HG02678 (cell line): ENCODE measurements around the gene NLRC4.
"Not testable (repeated sequence)": the region's sequence is repeated elsewhere in the genome, so short reads cannot be mapped to it uniquely, and the experiment has no call there.

Source experiments
- ATAC-seq: cut with Tn5 transposase; IDR thresholded peaks from one replicate; pipeline ENCODE4 v1.9.1; 2021; ENCODE audit warnings: mild to moderate bottlenecking, moderate library complexity; ENCODE audit not compliant: unreplicated experiment

The NLRC4 gene, protein sequence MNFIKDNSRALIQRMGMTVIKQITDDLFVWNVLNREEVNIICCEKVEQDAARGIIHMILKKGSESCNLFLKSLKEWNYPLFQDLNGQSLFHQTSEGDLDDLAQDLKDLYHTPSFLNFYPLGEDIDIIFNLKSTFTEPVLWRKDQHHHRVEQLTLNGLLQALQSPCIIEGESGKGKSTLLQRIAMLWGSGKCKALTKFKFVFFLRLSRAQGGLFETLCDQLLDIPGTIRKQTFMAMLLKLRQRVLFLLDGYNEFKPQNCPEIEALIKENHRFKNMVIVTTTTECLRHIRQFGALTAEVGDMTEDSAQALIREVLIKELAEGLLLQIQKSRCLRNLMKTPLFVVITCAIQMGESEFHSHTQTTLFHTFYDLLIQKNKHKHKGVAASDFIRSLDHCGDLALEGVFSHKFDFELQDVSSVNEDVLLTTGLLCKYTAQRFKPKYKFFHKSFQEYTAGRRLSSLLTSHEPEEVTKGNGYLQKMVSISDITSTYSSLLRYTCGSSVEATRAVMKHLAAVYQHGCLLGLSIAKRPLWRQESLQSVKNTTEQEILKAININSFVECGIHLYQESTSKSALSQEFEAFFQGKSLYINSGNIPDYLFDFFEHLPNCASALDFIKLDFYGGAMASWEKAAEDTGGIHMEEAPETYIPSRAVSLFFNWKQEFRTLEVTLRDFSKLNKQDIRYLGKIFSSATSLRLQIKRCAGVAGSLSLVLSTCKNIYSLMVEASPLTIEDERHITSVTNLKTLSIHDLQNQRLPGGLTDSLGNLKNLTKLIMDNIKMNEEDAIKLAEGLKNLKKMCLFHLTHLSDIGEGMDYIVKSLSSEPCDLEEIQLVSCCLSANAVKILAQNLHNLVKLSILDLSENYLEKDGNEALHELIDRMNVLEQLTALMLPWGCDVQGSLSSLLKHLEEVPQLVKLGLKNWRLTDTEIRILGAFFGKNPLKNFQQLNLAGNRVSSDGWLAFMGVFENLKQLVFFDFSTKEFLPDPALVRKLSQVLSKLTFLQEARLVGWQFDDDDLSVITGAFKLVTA

DNA sequence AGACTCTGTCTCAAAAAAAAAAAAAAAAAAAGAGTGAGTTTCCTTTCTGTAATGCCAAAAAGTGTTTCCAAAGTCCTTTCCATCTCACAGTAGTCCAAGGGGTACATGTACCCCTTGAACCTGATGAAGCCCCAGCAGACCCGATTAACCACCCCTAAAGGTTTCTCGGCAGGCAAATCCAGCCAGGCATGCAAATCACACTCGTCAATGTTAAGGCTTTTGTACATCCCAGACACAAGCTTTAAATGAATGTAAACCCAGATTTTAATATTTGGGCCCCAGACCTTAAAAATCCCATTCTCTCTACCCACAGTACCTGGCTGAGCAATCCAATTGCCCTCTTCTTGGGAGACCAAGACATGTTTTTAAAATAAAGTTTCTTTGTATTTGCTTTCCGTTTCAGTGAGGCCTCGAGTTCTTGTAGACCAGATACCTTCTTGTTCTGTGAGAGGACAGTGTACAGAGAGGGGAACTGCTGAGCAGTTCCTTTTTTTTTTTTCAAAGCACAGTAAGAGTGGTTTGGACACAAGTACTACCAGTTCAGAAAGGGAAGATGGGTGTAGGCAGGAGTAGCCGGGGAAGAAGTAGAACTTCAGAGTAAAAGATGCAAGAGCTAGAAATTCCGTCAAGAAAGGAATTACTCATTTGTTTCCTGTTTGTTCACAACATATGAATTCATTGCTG, at the start of gene NLRC4:
NLRC4 (minus strand) TSS at position 465 of the 684 bp plus-strand sequence. CDS start 8,111 bp downstream, outside the sequence.
- peak; percentile 91 for ATAC-seq

DNA sequence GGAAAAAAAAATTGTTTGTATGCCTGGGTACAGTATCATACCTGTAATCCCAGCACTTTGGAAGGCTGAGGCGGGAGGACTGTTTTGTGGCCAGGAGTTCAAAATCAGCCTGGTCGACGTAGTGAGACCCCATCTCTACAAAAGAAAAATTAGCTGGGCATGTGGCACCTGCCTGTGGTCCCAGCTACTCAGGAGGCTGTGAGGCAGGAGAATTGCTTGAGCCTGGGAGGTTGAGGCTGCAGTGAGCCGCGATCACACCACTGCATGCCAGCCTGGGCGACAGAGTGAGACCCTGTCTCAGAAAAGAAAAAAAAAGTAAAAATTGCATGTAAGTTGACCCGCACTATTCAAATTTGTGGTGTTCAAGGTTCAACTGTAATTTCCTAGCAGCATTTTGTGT, 45.9 kb upstream of the NLRC4 start:
- no peak for ATAC-seq

DNA sequence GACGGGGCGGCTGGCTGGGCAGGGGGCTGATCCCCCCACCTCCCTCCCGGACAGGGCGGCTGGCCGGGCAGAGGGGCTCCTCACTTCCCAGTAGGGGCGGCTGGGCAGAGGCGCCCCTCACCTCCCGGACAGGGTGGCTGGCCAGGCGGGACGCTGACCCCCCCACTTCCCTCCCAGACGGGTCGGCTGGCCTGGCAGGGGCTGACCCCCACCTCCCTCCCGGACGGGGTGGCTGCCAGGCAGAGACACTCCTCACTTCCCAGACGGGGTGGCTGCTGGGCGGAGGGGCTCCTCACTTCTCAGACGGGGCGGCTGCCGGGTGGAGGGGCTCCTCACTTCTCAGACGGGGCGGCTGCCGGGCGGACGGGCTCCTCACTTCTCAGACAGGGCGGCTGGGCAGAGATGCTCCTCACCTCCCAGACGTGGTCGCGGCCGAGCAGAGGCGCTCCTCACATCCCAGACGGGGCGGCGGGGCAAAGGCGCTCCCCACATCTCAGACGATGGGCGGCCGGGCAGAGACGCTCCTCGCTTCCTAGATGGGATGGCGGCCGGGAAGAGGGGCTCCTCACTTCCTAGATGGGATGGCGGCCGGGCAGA, 29.4 kb upstream of the NLRC4 start:
- not testable (repeated sequence) for ATAC-seq

DNA sequence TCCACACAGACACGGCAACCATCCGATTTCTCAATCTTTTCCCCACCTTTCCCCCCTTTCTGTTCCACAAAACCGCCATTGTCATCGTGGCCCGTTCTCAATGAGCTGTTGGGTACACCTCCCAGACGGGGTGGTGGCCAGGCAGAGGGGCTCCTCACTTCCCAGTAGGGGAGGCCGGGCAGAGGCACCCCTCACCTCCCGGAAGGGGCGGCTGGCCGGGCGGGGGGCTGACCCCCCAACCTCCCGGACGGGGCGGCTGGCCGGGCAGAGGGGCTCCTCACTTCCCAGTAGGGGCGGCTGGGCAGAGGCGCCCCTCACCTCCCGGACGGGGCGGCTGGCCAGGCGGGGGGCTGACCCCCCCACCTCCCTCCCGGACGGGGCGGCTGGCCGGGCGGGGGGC, 28.8 kb upstream of the NLRC4 start:
- not testable (repeated sequence) for ATAC-seq

DNA sequence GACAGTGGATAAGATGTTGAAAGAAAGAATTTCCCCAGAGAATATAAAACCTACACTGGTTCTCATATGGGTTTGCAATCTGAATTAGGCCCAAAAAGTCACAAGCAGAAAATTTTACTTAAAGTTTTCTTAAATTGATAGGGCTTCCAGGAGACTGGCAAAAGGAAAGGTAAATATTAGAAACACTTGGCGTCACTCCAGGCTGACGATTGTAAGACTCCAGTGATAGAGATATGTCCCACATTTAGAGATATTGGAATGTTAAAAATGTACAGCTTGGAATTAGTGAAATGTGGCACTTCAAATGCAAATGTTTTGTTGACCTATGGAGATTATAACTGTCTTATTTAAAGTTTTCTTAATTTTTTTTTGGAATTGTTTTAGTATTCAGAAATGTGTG, 27.1 kb upstream of the NLRC4 start:
- ATAC-seq, result no peak

DNA sequence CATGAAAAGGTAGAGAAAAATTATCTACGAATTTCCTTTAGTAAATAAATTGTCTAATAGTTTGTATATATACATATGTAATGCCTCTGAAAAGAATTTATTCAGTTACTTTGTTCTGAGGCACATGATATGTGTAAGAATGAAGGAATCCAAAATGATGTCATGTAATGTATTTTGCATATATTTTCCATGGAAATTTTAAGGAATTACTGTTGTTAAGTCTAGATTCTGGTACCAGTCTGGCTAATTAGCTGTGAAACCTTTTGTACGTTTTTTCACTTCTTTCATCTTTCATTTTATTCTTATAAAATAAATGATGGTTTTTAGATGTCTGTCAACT, 25.3 kb upstream of the NLRC4 start:
- no peak for ATAC-seq

DNA sequence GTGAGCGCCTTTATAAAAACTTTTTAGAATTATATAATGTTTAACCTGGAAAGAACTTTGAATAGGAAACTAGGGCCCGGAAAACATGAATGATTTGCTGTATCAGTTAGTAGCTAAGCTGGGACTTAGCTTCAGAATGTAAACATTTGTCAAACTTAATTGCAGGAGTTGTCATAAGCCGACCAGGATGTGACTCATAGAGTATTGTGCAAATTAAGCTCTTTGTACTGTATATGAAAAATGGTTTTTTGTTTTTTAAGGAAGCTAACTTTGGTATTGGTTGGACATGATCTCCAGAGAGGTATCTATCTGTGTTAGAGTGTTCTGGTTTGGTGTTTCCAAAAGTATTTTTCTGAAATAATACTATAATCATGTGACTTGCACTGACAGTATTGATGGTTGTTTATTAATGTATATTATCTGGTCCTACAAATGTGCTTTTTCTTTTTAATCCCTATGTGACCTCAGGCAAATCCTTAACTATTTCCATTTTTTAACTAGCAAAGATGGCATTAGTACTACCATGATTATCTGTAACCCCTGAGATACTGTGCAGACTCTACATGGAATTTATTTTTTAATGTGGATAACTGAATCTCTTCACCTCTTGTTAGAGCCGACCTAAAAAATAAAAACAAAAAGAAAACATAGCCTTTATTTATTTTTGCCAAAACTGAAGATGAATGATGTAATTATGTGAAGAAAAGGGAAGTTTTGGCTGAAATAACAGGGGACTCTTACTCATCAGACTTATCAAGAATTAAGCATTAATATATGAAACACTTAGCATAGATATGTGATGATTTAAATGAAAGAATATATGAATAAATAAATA, 24.7 kb upstream of the NLRC4 start:
- ATAC-seq, result no peak

DNA sequence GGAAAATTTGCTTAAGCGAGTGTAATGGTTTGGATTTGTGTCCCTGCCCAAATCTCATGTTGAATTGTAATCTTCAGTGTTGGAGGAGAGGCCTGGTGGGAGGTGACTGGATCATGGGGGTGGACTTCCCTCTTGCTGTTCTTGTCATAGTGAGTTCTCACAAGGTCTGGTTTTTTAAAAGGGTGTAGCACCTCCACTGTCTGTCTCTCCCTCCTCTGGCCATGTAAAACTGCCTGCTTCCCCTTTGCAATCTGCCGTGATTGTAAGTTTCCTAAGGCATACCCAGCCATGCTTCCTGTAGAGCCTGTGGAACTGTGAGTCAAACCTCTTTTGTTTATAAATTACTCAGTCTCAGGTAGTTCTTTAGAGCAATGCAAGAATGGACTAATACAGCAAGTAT, 19.6 kb upstream of the NLRC4 start:
- ATAC-seq, result no peak

DNA sequence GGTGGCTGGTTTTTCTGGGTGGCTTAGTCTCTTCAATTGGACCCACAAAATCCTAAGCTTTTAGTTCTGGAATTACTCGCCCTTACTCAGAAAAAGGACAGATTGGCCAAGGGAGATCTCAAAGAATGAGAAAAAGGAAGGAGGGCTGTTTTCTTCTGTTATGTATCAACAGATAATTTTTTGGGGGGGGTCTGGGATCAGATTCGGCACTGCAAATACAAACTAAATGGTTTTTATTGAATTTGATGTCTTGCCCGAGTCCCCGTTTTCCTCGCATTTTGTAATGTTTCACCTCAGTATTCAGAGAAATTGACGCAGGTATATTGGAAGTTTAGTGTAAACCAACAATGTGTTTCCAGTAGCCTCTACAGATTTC, 13.8 kb upstream of the NLRC4 start:
- ATAC-seq, result no peak

DNA sequence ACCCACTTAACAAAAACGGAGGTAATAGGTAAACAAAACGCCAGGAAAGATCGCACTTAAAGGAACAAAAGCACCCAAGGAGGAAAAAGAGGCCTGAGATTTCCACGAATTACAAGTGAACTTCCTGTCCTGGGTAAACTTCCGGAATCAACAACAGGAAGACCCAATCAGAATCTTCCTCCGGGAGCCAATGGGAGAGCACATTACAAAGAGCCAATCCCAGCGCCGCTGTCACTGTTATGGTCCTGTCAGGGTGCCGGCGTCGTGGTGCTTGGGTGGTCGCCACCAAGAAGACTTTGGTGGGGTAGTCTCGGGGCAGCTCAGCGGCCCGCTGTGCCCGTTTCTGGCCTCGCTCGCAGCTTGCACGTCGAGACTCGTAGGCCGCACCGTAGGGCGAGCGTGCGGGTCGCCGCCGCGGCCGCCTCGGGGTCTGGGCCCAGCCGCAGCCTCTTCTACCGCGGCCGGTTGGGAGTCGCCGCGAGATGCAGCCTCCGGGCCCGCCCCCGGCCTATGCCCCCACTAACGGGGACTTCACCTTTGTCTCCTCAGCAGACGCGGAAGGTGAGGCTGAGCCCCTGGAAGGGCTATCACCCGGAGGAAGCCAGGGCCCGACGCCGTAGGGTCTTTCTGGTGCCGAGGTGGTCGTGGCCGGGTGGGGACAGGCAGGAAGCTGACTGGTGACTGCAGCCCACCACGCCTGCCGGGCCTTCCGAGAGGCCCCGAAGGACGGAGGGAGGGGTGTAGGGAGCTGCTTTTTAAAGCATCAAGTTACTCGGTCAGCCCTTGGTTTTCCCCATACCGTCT, 13.2 kb upstream of the NLRC4 start, which contains the start of gene YIPF4:
YIPF4 (plus strand) TSS at position 231 of the 804 bp plus-strand sequence; CDS start at position 483, 252 bp downstream.
- peak; percentile 99 for ATAC-seq

DNA sequence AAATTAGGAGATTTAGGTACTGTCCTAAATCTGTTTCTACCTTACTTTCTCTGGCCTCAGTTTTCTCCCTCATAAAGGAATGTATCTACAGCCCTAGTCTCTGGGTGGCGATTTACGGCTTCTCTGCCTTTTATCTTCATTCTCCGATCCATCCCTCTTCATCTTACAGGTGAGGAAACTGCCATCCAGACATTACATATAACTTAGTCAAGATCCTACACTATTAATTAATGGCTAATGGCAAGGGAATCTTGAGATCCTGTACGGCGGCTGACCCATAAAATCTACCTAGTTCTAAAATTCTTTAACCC, 12.6 kb upstream of the NLRC4 start:
- no peak for ATAC-seq

DNA sequence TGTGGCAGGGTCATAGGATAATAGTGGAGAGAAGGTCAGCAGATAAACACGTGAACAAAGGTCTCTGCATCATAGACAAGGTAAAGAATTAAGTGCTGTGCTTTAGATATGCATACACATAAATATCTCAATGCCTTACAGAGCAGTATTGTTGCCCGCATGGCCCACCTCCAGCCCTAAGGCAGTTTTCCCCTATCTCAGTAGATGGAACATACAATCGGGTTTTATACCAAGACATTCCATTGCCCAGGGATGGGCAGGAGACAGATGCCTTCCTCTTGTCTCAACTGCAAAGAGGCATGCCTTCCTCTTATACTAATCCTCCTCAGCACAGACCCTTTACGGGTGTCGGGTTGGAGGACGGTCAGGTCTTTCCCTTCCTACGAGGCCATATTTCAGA, 11.1 kb upstream of the NLRC4 start:
- not testable (repeated sequence) for ATAC-seq

DNA sequence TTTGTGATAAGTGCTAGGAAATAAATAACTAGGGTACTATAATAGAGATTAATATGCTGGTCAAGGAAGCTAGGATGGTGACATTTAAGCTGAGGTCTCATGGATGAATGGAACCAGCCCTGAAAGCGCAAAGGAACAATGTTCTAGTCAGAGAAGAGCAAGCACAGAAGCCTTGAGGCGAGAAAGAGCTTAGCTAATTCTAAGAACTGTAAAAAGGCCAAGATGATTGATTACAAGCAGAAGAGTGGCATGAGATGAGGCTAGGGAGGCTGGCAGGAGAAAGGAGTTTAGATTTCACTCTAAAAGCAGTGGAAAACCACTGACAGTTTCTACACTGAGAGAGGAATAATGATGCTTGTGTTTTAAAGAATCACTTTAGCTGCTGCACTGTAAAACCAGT, 9.6 kb upstream of the NLRC4 start:
- no peak for ATAC-seq

DNA sequence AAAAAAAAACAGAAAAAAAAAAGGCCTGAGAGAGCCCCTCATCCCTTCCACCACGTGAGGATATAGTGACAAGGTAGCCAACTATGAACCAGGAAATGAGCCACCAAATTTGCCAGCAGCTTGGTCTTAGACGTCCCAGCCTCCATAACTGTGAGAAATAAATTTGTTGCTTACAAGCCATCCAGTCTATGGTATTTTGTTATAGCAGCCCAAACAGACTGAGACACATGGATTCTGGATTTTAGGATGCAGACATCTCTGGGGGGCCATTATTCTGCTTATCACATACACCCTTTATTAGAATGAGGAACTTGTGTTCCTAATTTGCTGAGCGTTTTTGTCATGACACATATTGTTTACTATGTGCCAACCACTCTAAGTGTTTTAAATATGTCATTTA, 7.6 kb upstream of the NLRC4 start:
- no peak for ATAC-seq

DNA sequence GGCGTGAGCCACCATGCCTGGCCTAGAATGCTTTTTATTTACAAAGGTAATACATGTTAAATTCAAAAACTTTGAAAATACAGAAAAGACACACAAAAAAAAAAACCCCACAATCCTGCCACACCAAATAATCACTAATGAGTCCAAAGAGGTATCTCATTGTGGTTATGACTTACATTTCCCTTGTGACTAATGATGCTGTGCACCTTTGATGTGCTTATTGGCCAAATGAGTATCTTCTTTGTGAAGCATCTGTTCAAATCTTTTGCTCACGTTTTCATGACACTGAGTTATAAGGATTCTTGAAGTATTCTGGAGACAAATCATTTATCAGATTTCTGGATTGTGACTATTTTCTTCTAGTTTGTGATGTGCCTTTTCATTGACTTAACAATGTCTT, 6.4 kb upstream of the NLRC4 start:
- ATAC-seq, result no peak

DNA sequence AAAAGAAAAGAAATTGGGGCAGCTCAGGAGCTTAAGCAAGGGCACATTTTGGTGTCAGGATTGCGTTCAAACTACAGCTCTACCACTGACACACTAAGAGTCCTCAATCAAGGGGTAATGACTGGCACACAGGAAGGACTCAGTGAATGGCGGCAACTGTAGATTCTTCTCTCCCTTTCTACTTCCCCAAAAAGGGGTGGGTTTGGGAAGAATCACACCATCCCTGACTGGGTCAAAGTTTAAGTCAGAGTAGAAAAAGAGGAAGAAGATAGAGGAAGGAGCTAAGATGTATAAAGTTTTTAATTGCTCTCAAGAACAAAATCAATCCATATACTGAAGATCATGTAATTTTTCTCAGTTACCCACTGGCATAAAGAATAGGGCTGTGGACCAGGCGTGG, 2.6 kb downstream of the NLRC4 start:
- ATAC-seq, result no peak

DNA sequence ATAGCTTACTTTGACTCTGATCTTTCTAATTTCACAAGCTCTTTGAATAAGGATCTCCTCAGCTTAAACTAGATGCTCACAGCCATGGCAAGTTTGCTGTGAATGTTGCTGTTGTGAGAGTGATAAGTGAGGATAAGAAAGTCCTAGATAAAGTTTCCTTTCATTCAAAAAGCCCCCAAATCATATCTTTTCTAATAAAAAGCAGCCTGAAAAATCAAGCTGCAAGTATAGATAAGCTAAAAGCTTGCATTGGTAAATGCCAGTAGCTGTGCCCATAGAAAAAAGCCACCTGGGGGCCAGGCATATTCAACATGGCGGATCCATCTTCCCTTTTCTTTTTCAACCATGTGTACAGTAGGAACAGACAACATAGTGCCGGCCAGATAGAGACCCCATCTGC, 4.3 kb downstream of the NLRC4 start:
- ATAC-seq, result no peak

DNA sequence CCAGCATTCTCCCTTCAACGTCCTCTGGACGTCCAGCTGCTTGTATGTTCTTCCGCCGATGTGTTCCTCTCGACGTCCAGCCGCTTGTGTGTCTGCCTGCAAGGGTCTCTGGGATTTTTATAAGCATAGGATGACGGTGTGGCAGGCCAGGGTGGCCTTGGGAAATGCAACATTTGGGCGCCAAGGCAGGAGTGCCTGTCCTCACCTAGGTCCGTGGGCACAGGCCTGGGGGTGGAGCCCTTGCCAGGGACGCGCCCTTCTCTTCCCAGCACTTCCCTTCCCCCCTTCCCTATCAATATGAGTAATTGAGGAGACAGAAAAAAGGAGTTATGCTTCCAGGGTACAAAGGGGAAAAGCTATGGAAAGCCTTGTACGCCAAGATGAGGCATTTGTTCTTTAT, 6.4 kb downstream of the NLRC4 start:
- ATAC-seq, result no peak

DNA sequence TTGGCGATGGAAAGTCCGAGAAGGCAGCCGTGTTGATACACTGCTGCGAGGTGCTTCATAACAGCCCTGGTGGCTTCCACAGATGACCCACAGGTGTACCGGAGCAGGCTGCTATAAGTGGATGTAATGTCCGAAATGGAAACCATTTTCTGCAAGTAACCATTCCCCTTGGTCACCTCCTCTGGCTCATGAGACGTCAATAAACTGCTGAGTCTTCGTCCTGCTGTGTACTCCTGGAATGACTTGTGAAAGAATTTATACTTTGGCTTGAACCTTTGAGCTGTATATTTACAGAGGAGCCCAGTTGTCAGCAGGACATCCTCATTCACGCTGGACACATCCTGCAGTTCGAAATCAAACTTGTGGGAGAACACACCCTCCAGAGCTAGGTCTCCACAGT, 14.4 kb downstream of the NLRC4 start:
- no peak for ATAC-seq
